ENCODE data around the gene RUNX3. TPM values are rescaled to one million over a fixed set of nuclear protein-coding genes. Genes with fewer than 3 reads are reported as not detected.

RUNX3 gene
- total RNA-seq, 1 donor from 2014 or later, result not detected

GRCh38 chr1:24935615-24936484 is 5.8 kb upstream of the RUNX3 start:
- DNase-seq (ENCODE audit: extremely low spot score, unreplicated experiment), result no peak
- Mint-ChIP-seq H3K27ac (ENCODE audit: unreplicated experiment) (no peak overlapping the region), H3K9me3 (ENCODE audit: unreplicated experiment) (no peaks in the 10 kb centered on the region), H3K4me1 (ENCODE audit: unreplicated experiment) (peaks cover 14% of the 10 kb centered on the region), H3K36me3 (ENCODE audit: unreplicated experiment) (no peaks in the 10 kb centered on the region), H3K27me3 (ENCODE audit: unreplicated experiment) (peaks cover 34% of the 10 kb centered on the region), H3K4me3 (ENCODE audit: unreplicated experiment) (no peak overlapping the region)
- TF ChIP-seq CTCF (IDR thresholded peaks at IDR 0.05), result no peak

DNA sequence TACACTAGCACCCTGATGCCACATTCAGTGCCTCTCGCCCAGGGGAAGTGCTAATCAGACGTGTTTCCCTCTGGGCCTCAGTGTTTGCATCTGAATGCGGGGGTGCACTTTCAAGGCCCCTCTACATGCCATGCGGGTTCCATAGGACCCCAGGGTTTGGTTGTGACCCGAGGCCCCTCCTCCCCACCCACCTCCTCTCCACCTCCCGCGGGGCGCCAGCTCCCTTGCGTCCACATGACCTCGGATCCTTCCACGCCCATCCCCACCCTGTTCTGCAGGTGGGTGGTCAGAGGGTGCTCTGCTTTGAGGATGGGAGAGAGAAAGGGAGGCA is 5.1 kb upstream of the RUNX3 start:
- H3K9me3 Mint-ChIP-seq (ENCODE audit: unreplicated experiment), result no peaks in the 10 kb centered on the region
- no peaks in the 10 kb centered on the region for H3K36me3 Mint-ChIP-seq (ENCODE audit: unreplicated experiment)
- H3K4me3 Mint-ChIP-seq (ENCODE audit: unreplicated experiment), result no peak overlapping the region
- no peak overlapping the region for H3K27ac Mint-ChIP-seq (ENCODE audit: unreplicated experiment)
- H3K27me3 Mint-ChIP-seq (ENCODE audit: unreplicated experiment), result peaks cover 38% of the 10 kb centered on the region
- no peak for DNase-seq (ENCODE audit: extremely low spot score, unreplicated experiment)
- TF ChIP-seq CTCF (IDR thresholded peaks at IDR 0.05), result no peak
- H3K4me1 Mint-ChIP-seq (ENCODE audit: unreplicated experiment), result peaks cover 15% of the 10 kb centered on the region

DNA sequence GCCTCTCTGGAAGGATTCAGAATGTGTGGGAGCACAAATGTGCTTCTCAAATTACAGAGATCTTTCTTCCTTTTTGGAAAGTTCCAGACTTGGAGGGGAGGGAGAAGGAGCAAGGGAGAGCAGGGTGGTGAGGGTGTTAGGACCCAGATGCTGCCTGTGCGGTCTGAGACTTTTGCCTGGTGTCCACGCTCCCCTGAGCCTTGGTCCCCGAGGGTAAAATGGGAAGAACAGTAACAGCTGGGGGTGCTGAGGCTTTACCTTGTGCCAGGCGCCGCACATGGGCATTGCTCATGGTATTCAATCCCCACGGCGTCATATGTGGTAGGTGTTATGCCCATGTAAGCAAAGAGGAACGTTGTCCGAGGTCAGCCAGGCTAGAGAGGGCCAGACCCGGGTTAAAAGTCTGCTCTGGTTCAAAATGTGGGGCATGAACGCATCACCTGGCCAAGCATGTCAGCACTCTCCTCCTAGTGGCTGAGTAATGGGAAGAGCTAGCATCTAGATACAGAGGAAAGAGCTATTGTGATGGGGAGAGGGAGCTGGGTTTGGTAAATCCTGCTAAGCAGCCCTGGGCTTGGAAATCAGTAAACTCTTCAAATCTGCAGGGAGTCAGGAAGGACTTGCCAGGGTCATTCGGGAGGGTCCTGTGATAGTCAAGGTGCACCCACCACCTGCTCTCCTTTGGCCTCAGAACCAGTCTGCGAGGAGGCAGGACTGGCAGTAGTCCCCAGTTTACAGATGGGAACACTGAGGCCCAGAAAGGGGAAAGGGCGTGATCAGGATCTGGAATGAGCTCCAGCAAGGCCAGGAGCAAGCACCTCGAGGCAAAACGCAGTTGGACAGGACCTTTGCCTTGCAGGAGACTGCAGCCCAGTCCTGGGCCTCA is 4.5 kb upstream of the RUNX3 start:
- no peaks in the 10 kb centered on the region for H3K9me3 Mint-ChIP-seq (ENCODE audit: unreplicated experiment)
- H3K27me3 Mint-ChIP-seq (ENCODE audit: unreplicated experiment), result peaks cover 38% of the 10 kb centered on the region
- DNase-seq (ENCODE audit: extremely low spot score, unreplicated experiment), result no peak
- no peak overlapping the region for H3K4me3 Mint-ChIP-seq (ENCODE audit: unreplicated experiment)
- peaks cover 15% of the 10 kb centered on the region for H3K4me1 Mint-ChIP-seq (ENCODE audit: unreplicated experiment)
- TF ChIP-seq CTCF (IDR thresholded peaks at IDR 0.05), result no peak
- no peak overlapping the region for H3K27ac Mint-ChIP-seq (ENCODE audit: unreplicated experiment)
- H3K36me3 Mint-ChIP-seq (ENCODE audit: unreplicated experiment), result no peaks in the 10 kb centered on the region

- no peak for TF ChIP-seq CTCF (IDR thresholded peaks at IDR 0.05)
- Mint-ChIP-seq H3K4me3 (ENCODE audit: unreplicated experiment) (no peak overlapping the region), H3K36me3 (ENCODE audit: unreplicated experiment) (no peaks in the 10 kb centered on the region), H3K27me3 (ENCODE audit: unreplicated experiment) (peaks cover 45% of the 10 kb centered on the region), H3K27ac (ENCODE audit: unreplicated experiment) (no peak overlapping the region), H3K4me1 (ENCODE audit: unreplicated experiment) (peaks cover 21% of the 10 kb centered on the region), H3K9me3 (ENCODE audit: unreplicated experiment) (no peaks in the 10 kb centered on the region)
- no peak for DNase-seq (ENCODE audit: extremely low spot score, unreplicated experiment)
Measured at GRCh38 chr1:24933468-24933867, 3.4 kb upstream of the RUNX3 start.

- Mint-ChIP-seq H3K27ac (ENCODE audit: unreplicated experiment) (no peak overlapping the region), H3K4me1 (ENCODE audit: unreplicated experiment) (peaks cover 22% of the 10 kb centered on the region), H3K4me3 (ENCODE audit: unreplicated experiment) (no peak overlapping the region), H3K36me3 (ENCODE audit: unreplicated experiment) (no peaks in the 10 kb centered on the region), H3K9me3 (ENCODE audit: unreplicated experiment) (no peaks in the 10 kb centered on the region), H3K27me3 (ENCODE audit: unreplicated experiment) (peaks cover 52% of the 10 kb centered on the region)
- DNase-seq (ENCODE audit: extremely low spot score, unreplicated experiment), result no peak
- TF ChIP-seq CTCF (IDR thresholded peaks at IDR 0.05), result no peak
Measured at GRCh38 chr1:24932725-24933294, 2.7 kb upstream of the RUNX3 start.

All from osteocyte (in vitro differentiated cells).